Ramos (cell line): ENCODE results near the gene LRRC26.

ENCODE experiments used
- in situ Hi-C: fragments of 300-500 bp; cut with MboI; formaldehyde crosslinking; loops from one replicate; pipeline ENCODE4 v1.14.3; 2022; ENCODE audit warnings: low sequenced_read_pairs; ENCODE audit not compliant: unreplicated experiment

Gene LRRC26

DNA sequence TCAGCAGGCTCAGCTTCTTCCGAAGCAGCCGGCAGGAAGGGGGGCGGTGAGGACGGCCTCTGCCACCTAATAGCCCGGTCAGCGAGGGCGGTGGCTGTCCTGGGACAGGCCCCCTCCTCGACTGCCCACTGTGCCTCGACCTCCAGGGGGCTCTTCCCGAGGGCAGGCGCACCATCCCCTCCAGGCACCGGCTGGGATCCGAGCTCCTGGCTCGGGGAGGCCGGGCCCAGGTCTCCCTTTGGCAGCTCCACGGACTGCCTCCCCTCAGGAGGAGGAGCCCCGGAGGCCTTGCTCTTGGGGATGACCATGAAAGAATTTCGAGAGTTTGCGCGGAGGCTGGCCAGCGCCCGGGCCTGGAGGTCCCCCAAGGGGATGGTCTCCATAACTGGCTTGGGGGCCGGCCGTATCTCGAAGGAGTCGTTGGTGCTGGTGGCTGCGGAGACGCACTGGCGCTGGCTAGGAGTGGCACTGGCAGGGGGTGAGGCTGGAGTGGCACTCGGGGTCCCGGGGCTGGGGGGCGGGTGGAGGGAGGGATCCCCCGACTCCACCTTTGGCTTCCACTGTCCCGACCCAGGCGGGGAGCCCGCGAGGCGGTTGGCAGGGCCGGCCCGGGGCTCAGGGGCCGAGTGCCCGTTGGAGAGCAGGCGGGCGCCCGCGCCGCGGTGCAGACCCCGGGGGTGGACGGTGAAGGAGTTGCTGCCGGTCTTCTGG is 29.7 kb upstream of the LRRC26 start:
- in situ Hi-C loops: no loop called here

DNA sequence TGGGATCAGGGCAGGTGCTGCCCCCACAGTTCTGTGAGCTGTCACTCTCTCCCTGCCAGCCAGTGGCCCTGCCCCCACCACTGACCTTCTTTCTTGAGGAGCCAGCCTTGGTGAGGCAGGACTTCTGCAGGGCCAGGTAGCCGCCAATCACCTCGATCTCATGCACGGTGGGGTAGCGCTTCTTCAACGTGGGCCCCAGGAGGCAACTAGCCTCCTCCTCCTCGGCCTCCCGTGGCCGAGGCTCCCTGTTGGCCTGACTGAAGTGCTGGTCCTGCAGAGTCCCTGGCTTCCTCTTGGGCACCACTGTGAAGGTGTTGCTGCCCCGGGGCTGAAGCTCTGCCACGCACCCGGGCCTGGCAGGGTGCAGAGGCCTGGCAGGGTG is 29.0 kb upstream of the LRRC26 start:
- in situ Hi-C loops: no loop called here

GRCh38 chr9:137198051-137198901 is 28.4 kb upstream of the LRRC26 start:
- in situ Hi-C loops: no loop called here

- in situ Hi-C loops: no loop called here
Measured at GRCh38 chr9:137195525-137196220, 25.8 kb upstream of the LRRC26 start.

DNA sequence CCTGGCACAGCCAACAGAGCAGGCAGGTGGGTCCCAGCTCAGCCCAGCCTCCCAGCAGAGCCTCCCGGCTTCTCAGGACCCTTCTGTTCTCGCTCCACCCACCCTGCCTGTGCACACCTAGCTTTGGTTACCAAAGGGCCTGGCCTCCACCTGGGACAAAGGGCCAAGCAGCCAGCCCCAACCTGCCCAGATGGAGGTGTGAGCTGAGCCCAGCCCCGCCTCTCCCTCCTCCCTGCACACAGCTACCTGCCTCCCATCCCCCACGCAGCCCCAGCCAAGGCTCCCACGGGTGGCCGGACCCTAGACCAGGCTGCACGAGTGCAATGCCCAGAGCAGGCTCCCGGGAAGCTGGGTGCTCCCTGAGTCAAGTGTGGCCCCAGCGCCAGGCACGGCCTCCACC is 25.1 kb upstream of the LRRC26 start:
- in situ Hi-C loops: no loop called here

GRCh38 chr9:137194388-137194787 is 24.5 kb upstream of the LRRC26 start:
- in situ Hi-C loops: no loop called here

- in situ Hi-C loops: no loop called here
Measured at GRCh38 chr9:137193771-137194170, 23.9 kb upstream of the LRRC26 start.

GRCh38 chr9:137192859-137193258 is 23.0 kb upstream of the LRRC26 start:
- in situ Hi-C loops: no loop called here

DNA sequence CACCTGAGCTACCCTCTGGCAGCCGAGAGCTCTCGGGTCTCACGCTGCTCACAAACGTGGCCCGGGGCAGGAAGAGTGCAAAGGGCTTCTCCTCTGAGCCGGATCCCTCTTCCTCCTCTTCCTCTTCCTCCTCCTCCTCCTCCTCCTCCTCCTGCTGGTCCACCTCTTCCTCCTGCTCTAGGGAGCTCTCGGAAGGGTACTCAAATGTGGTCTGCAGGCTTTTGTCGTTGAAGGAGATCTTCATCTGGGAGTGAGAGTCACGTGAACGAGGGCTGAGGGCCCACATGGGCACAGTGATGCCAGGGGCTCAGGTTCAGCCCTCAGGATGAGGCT is 22.6 kb upstream of the LRRC26 start:
- in situ Hi-C loops: no loop called here

GRCh38 chr9:137191691-137192447 is 22.0 kb upstream of the LRRC26 start:
- in situ Hi-C loops: no loop called here

DNA sequence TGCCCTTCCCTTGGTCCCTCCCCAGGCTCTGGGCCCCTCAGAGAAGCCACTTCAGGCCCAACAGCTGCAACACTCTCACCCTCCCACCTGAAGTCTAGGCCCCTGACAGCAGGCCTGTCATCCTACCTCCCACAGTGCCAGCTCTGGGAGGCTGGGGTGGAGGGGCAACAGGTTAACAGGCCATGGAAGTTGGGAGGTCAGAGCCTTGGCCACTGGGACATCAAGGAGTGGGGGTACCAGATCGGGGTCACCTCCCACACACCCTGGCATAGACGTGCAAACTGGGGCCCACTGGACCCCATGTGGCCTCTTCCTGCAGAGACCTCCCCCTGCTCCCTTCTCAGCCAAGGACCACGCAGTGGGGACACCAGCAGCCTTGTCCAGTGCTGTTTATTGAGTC is 21.4 kb upstream of the LRRC26 start:
- in situ Hi-C loops: no loop called here

DNA sequence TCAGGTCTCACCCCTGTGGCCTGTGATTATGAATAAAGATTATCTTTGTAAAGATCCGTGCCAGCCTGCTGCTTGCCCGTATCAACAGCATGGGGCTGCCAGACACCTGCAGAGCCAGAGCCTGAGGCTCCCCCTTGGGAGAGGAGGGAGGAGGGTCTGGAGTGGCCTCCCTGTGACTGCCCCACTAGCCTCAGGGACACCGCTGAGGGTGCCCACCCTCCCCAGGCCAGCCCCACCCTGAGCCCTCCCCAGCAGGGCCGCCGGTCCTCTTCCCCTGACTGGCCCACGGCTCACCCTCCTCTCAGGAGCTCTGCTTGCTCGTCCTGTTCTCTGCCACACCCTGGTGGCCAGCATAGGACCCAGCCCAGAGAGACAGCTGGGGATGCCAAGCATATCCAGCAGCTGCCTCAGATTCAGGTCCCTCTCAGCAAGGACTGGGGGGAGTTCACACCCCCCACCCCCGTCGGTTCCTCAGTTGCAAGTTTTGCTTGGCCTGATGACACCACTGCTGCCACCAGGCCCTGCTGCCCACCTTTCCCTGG is 20.5 kb upstream of the LRRC26 start:
- in situ Hi-C loops: no loop called here

GRCh38 chr9:137189297-137190295 is 19.7 kb upstream of the LRRC26 start:
- in situ Hi-C loops: no loop called here

DNA sequence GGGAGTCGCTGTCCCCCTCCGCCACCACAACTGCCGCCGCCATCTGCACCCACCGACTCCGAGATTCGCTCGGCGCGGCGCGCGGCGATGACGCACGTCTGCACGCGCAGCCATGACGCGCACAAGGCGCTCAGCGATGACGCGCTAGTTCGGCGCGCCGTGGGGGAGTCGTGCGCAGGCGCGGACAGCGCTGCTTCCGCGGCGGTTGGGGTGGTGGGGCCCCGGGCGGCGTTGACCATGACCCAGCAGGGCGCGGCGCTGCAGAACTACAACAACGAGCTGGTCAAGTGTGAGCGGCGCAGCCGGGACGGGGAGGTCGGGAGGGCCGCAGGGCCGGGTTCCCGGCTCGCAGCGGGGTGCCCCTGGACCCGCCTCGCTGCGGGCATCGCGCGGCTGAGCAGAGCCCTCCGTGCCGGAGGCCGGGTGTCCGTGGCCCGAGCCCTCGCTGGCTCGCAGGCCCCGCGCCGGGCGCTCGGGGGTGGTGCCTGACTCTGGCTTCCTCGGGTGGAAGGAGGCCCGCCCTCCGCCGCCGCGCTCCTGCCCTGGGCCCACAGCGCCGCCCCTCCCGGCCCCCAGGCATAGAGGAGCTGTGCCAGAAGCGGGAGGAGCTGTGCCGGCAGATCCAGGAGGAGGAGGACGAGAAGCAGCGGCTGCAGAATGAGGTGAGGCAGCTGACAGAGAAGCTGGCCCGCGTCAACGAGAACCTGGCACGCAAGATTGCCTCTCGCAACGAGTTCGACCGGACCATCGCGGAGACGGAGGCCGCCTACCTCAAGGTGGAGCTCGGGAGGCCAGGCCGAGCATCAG is 18.8 kb upstream of the LRRC26 start, which contains the start of the genes ANAPC2 and SSNA1:
ANAPC2 (minus strand) TSS at position 71 of the 807 bp plus-strand sequence; CDS start at position 43, 28 bp downstream.
SSNA1 (plus strand) TSS at position 187 of the 807 bp plus-strand sequence; CDS start at position 238, 51 bp downstream.
- in situ Hi-C loops: no loop called here

DNA sequence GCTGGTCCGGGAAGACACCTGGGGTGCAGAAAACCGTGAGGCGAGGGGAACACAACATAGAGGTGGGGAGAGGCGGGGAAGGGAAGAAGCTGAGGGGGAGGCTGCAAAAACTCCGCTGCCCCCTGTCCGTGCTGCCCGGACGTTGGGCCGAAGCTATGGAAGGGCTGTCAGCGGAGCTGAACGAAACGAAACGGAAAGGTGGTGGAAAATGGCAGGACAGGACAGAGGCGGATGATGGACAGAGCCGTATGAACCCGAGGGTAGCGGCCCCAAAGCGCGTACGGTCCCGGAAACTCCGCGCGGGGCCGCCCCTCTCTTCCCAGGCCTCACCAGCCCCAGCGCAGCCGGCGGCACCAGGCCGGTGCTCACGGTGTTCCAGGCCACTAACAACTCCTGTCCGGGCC is 18.2 kb upstream of the LRRC26 start:
- in situ Hi-C loops: no loop called here

- in situ Hi-C loops: no loop called here
Measured at GRCh38 chr9:137187386-137187785, 17.5 kb upstream of the LRRC26 start.

DNA sequence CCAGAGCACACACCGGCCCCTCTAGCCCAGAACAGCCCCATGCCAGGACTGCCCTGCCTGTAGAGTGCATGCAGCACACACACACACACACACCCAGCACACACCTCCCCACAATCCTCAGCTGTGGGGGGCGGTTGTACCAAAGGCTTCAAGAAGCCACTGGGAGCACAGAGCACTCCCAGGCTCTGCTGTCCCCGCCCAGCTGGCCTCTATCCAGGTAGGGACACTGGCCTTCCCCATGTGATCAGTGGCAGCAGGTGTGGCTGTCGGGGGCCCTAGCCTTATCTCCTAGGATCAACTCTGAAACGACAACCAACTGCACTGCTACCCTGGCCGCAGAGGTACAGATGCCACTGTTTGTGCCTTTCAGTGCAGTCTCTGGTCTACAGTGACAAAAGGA is 16.5 kb upstream of the LRRC26 start:
- in situ Hi-C loops: no loop called here

- in situ Hi-C loops: no loop called here
Measured at GRCh38 chr9:137185921-137186320, 16.1 kb upstream of the LRRC26 start.
